Thoracic aorta (tissue), 2 donors: ENCODE measurements around the gene GARIN5B. TPM values are rescaled to one million over a fixed set of nuclear protein-coding genes. Genes with fewer than 3 reads are reported as not detected.

Source experiments
- ATAC-seq: fragments of 150-250 bp; one replicate; pipeline ENCODE4 v1.8.0; 2017; ENCODE audit warnings: low read depth; ENCODE audit not compliant: insufficient number of reproducible peaks, low FRiP score
- DNase-seq: peaks from one replicate; pipeline ENCODE4 v3.0.0-alpha.2; 2020; ENCODE audit warnings: low spot score
- H3K27ac ChIP-seq, 2 donors: fragments of 200-600 bp; sonication (generic); 1 replicate in 1 of 2; 2 replicates in 1 of 2; pipeline ENCODE4 v1.5.1; 2016; ENCODE audit warnings: mild to moderate bottlenecking in 2 of 2, moderate library complexity in 2 of 2
- H3K27me3 ChIP-seq: fragments of 200-600 bp; sonication (generic); replicated peaks from 2 replicates; pipeline ENCODE4 v1.6.0; 2016; ENCODE audit warnings: mild to moderate bottlenecking; ENCODE audit not compliant: insufficient read depth
- H3K36me3 ChIP-seq: fragments of 200-600 bp; sonication (generic); one replicate; pipeline ENCODE4 v1.5.1; 2016
- H3K4me1 ChIP-seq, 2 donors: fragments of 200-600 bp; sonication (generic); 1 replicate in 1 of 2; 2 replicates in 1 of 2; pipeline versions ENCODE4 v1.5.1 to v1.6.0; 2016; ENCODE audit warnings: low read depth in 2 of 2, mild to moderate bottlenecking in 1 of 2; ENCODE audit not compliant: control insufficient read depth in 1 of 2
- H3K4me3 ChIP-seq: fragments of 200-600 bp; sonication (generic); 2 replicates; pipeline ENCODE4 v1.5.1; 2016; ENCODE audit warnings: mild to moderate bottlenecking
- H3K9me3 ChIP-seq: fragments of 200-600 bp; sonication (generic); 2 replicates; pipeline ENCODE4 v1.5.1; 2016
- total RNA-seq, 2 donors: library from RNA; depleted of rRNA; stranded (reverse); fragments of >200 nt; gene quantifications; one replicate each; pipeline versions ENCODE4 v1.1.0 to v1.2.3, GENCODE V29; 2016
- TF ChIP-seq, protein P1 (sequence below): fragments of 200-600 bp; sonication (generic); IDR thresholded peaks from one replicate; pipeline ENCODE4 v1.5.1; 2019; ENCODE audit warnings: antibody characterized with exemption

GARIN5B gene
- total RNA-seq, 2 donors from 2014 or later, result not detected

DNA sequence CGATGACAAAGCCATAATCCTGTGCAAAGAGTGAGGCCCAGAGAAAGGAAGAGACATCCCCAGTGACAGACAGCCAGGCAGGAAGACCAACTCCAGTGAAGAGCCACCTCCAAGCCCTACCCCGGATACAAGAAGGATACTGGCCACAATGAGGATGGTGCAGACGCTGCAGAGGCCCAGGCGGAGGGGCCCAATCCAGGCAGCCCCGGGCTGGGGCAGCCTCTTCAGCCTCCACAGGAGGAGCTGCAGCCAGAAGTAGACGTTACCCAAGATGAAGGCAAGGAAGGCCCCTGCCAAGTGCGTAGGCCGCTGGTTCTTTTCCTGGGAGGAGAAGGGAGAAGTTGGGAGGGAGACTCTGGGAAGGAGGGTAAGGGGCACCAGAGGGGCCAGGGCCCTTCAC lies 46.4 kb downstream of the GARIN5B start:
- no peak overlapping the region for H3K4me3 ChIP-seq
- DNase-seq, result no peak
- no peaks in the 10 kb centered on the region for H3K36me3 ChIP-seq
- no peak overlapping the region for H3K27ac ChIP-seq
- no peaks in the 10 kb centered on the region for H3K4me1 ChIP-seq
- no peaks in the 10 kb centered on the region for H3K27me3 ChIP-seq
- no peaks in the 10 kb centered on the region for H3K9me3 ChIP-seq
- no peak for ATAC-seq
- TF ChIP-seq, protein P1, sequence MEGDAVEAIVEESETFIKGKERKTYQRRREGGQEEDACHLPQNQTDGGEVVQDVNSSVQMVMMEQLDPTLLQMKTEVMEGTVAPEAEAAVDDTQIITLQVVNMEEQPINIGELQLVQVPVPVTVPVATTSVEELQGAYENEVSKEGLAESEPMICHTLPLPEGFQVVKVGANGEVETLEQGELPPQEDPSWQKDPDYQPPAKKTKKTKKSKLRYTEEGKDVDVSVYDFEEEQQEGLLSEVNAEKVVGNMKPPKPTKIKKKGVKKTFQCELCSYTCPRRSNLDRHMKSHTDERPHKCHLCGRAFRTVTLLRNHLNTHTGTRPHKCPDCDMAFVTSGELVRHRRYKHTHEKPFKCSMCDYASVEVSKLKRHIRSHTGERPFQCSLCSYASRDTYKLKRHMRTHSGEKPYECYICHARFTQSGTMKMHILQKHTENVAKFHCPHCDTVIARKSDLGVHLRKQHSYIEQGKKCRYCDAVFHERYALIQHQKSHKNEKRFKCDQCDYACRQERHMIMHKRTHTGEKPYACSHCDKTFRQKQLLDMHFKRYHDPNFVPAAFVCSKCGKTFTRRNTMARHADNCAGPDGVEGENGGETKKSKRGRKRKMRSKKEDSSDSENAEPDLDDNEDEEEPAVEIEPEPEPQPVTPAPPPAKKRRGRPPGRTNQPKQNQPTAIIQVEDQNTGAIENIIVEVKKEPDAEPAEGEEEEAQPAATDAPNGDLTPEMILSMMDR, result no peak

DNA sequence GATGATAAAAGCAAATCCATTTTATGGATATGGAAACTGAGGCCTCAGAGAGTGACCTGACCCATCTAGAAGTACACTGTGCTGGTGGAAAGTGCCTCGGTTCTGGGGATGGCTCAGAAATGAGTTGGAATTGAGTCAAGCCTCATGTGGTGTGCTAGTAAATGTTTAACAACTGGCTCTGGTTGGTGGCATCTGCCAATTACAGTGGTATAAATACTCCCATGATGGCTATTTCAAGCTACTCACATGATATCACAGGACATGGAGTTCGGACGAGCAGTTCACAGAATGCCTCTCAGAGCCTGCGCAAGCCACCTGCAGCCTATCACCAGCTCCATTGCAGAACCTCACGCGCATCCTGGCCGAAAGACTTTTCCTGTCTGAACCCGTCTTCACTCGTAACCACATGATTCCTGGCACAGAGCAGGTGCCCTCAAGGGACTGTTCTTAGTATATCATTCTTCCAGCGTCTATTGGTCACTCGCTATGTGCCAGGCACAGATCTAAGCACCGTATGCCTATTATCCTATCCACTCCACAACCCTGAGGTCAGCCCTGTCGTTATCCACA lies 47.0 kb downstream of the GARIN5B start:
- H3K4me3 ChIP-seq, result no peak overlapping the region
- no peaks in the 10 kb centered on the region for H3K36me3 ChIP-seq
- TF ChIP-seq, protein P1, result no peak
- H3K4me1 ChIP-seq, result no peaks in the 10 kb centered on the region
- H3K27me3 ChIP-seq, result no peaks in the 10 kb centered on the region
- no peak overlapping the region for H3K27ac ChIP-seq
- DNase-seq (no peak), ATAC-seq (no peak)
- H3K9me3 ChIP-seq, result no peaks in the 10 kb centered on the region

DNA sequence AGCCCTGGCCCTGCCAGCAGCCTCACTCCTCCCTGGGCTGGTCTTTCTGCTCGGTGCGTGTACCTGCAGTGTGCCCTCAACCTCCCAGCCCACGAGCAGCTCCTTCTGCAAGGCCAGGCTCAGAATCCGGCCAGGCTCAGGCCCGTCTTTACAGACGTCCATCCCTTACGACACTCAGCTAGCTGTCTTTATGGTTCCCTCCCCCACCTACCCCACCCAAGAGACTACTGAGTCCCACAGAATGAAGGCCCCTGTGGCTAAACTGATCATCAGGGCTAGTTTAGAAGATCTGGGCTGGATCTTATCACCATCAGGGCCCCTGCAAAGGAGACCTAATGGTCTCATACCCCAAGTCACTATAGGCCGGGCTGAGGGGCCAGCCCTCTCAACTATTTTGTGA lies 48.7 kb downstream of the GARIN5B start:
- no peaks in the 10 kb centered on the region for H3K27me3 ChIP-seq
- no peak for ATAC-seq
- no peak overlapping the region for H3K27ac ChIP-seq
- H3K9me3 ChIP-seq, result no peaks in the 10 kb centered on the region
- DNase-seq, result no peak
- no peaks in the 10 kb centered on the region for H3K36me3 ChIP-seq
- TF ChIP-seq, protein P1, result no peak
- H3K4me1 ChIP-seq, result no peaks in the 10 kb centered on the region
- H3K4me3 ChIP-seq, result no peak overlapping the region

DNA sequence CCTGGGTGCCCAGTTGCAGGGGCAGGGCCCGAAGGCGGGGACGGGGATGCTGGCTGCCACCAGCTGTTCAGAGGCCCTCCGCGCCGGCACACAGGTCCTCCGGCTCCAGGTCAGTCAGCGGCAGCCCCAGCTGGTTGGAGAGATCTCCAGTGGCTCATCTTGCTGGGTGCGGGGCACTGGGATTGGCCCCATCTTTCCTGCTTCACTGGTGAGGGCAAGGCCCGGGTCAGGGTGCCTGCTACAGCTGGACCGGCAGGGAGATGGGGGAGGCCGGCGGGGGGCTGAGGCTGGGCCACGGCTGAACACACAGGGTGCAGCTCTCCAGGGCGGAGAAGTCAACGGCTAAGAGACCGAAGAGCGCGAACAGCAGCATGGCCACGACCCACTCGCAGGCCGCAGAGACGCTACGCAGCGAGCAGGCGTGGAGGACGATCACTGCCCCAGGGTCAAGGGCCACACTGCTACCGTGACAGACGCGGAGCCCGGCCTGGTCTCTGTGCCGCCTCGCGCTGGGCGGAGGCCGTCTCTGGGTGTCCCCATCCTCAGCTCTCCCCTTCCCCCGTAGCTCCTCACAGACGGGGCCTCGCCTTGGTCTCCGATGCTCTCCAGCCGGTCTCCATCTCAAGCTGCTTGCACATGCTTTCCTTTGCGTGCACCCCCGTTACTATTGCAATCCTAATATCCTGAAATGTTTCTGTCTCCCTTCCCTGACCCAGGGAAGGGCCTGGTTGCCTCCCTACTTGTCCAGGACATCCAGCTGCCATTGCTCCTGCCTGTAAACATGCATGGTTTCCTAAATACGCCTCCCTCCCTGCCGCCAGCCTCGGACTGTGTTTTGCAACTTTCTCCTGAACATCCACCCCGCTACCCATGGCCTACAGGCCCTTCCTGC lies 50.2 kb downstream of the GARIN5B start:
- TF ChIP-seq, protein P1, result no peak
- no peak overlapping the region for H3K27ac ChIP-seq

DNA sequence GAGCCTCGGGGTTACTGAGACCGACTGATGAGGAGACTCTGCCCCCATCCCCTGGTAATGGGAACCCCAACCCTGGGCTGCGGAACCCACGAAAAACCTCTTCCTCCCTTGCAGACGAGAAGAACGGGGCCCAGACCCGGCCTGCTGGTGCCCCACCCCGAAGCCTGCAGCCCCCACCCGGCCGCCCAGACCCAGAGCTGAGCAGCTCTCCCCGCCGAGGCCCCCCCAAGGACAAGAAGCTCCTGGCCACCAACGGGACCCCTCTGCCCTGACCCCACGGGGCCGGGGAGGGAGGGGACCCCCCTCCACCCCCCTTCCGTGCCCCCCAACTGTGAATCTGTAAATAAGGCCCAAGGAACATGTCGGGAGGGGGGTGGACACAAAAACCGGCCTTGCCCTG lies 51.3 kb downstream of the GARIN5B start:
- ATAC-seq (no peak), DNase-seq (no peak)
- no peaks in the 10 kb centered on the region for H3K27me3 ChIP-seq
- TF ChIP-seq, protein P1, result no peak
- no peak overlapping the region for H3K27ac ChIP-seq
- H3K4me1 ChIP-seq, result no peaks in the 10 kb centered on the region
- no peaks in the 10 kb centered on the region for H3K9me3 ChIP-seq
- no peak overlapping the region for H3K4me3 ChIP-seq
- peaks cover 5% of the 10 kb centered on the region for H3K36me3 ChIP-seq

More for the DNA sequence above, 50.2 kb downstream of the GARIN5B start:
- H3K27me3 ChIP-seq, result no peaks in the 10 kb centered on the region
- H3K4me1 ChIP-seq, result no peaks in the 10 kb centered on the region
- H3K4me3 ChIP-seq, result no peak overlapping the region
- no peak for ATAC-seq
- H3K9me3 ChIP-seq, result no peaks in the 10 kb centered on the region
- no peak for DNase-seq
- H3K36me3 ChIP-seq, result no peaks in the 10 kb centered on the region
